Calu3 (cell line): ENCODE data around the gene CYP4F8. TPM values are rescaled to one million over a fixed set of nuclear protein-coding genes. Genes with fewer than 3 reads are reported as not detected.

Experiments
- BruUV-seq: library from RNA; stranded (reverse); fragments of 400-500 nt; replicated peaks from 2 replicates; lab custom pipeline; 2021; lab: Mats Ljungman, UMichigan
- CTCF ChIA-PET: fragments of 300-600 bp; sonication (Branson Sonifier 250); formaldehyde crosslinking; loops from one replicate; lab custom pipeline; 2022; ENCODE audit warnings: antibody characterized with exemption; lab: Charles Lee
- DNase-seq: peaks from one replicate; pipeline ENCODE4 v3.0.0; 2022
- H3K27ac Mint-ChIP-seq: one replicate; pipeline ENCODE4 v1.8.0; 2022; ENCODE audit warnings: mixed read lengths; ENCODE audit not compliant: unreplicated experiment
- H3K27me3 Mint-ChIP-seq: one replicate; pipeline ENCODE4 v1.8.0; 2022; ENCODE audit warnings: mixed read lengths; ENCODE audit not compliant: unreplicated experiment
- H3K36me3 Mint-ChIP-seq: one replicate; pipeline ENCODE4 v1.8.0; 2022; ENCODE audit warnings: mild to moderate bottlenecking, moderate library complexity, mixed read lengths; ENCODE audit not compliant: insufficient read depth, unreplicated experiment
- H3K4me1 Mint-ChIP-seq: one replicate; pipeline ENCODE4 v1.8.0; 2022; ENCODE audit warnings: mild to moderate bottlenecking, low read depth, mixed read lengths; ENCODE audit not compliant: unreplicated experiment
- H3K4me3 Mint-ChIP-seq: one replicate; pipeline ENCODE4 v1.8.0; 2022; ENCODE audit warnings: mild to moderate bottlenecking, low read depth, moderate library complexity, mixed read lengths; ENCODE audit not compliant: unreplicated experiment
- H3K9me3 Mint-ChIP-seq: one replicate; pipeline ENCODE4 v1.8.0; 2022; ENCODE audit warnings: low read depth, mixed read lengths; ENCODE audit not compliant: unreplicated experiment
- intact Hi-C: fragments of 100-400 bp; cut with micrococcal nuclease; formaldehyde crosslinking; loops from one replicate; pipeline ENCODE4 v1.10.0; 2022; ENCODE audit not compliant: unreplicated experiment
- total RNA-seq: library from RNA; stranded (reverse); gene quantifications from 2 replicates; pipeline ENCODE4 v1.2.3, GENCODE V29; 2022
- TF ChIP-seq, protein P1 (sequence below): fragments of 200-600 bp; IDR thresholded peaks from one replicate; pipeline ENCODE4 v1.8.0; 2022; ENCODE audit warnings: antibody characterized with exemption; ENCODE audit not compliant: unreplicated experiment

Gene CYP4F8
- total RNA-seq, 1 experiment from 2014 or later = not detected

DNA sequence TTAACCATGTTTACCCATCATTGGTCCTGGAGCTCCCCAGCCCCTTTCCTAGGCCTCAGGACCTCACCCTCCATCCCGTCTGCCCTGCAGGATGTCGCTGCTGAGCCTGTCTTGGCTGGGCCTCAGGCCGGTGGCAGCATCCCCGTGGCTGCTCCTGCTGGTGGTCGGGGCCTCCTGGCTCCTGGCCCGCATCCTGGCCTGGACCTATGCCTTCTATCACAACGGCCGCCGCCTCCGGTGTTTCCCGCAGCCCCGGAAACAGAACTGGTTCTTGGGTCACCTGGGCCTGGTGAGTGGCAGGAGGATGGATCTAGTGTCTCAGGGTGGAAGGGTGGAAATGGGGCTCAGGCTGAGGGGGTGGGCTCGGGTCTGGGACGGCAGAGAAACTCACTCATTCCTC, 508 bp downstream of the CYP4F8 start:
- CTCF ChIA-PET = no interaction called here
- no peaks in the 10 kb centered on the region for H3K36me3 Mint-ChIP-seq
- H3K4me1 Mint-ChIP-seq = no peaks in the 10 kb centered on the region
- no peak overlapping the region for H3K27ac Mint-ChIP-seq
- TF ChIP-seq, protein P1, sequence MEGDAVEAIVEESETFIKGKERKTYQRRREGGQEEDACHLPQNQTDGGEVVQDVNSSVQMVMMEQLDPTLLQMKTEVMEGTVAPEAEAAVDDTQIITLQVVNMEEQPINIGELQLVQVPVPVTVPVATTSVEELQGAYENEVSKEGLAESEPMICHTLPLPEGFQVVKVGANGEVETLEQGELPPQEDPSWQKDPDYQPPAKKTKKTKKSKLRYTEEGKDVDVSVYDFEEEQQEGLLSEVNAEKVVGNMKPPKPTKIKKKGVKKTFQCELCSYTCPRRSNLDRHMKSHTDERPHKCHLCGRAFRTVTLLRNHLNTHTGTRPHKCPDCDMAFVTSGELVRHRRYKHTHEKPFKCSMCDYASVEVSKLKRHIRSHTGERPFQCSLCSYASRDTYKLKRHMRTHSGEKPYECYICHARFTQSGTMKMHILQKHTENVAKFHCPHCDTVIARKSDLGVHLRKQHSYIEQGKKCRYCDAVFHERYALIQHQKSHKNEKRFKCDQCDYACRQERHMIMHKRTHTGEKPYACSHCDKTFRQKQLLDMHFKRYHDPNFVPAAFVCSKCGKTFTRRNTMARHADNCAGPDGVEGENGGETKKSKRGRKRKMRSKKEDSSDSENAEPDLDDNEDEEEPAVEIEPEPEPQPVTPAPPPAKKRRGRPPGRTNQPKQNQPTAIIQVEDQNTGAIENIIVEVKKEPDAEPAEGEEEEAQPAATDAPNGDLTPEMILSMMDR = no peak
- no TSS peak for BruUV-seq
- H3K9me3 Mint-ChIP-seq = peaks cover 2% of the 10 kb centered on the region
- peaks cover 48% of the 10 kb centered on the region for H3K27me3 Mint-ChIP-seq
- DNase-seq = no peak
- intact Hi-C loops = no loop called here
- H3K4me3 Mint-ChIP-seq = no peak overlapping the region

DNA sequence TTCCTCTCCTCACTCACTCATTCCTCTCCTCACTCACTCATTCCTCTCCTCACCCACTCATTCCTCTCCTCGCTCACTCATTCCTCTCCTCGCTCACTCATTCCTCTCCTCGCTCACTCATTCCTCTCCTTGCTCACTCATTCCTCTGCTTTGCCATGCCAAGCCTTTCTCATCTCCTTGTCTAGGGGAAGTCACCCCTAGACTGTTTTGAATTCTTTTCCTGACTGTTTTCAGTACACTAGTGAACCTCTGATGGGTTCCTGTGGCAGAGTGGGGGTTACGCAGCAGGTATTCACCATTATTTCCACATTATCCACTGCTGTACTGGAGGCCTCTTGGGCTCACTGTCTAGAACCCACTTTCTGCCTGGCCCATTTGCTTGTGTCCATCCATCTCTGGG, 1.2 kb downstream of the CYP4F8 start:
- H3K36me3 Mint-ChIP-seq = no peaks in the 10 kb centered on the region
- H3K4me1 Mint-ChIP-seq = no peaks in the 10 kb centered on the region
- TF ChIP-seq, protein P1 = no peak
- no TSS peak for BruUV-seq
- CTCF ChIA-PET = interaction anchor here (0.6 kb wide), 2 partner anchors 62 to 1596 kb away, joined by 3 to 5 read pairs; no protein-coding TSS in a partner anchor
- DNase-seq = no peak
- intact Hi-C loops = no loop called here
- peaks cover 2% of the 10 kb centered on the region for H3K9me3 Mint-ChIP-seq
- no peak overlapping the region for H3K4me3 Mint-ChIP-seq
- H3K27me3 Mint-ChIP-seq = peaks cover 48% of the 10 kb centered on the region
- no peak overlapping the region for H3K27ac Mint-ChIP-seq

DNA sequence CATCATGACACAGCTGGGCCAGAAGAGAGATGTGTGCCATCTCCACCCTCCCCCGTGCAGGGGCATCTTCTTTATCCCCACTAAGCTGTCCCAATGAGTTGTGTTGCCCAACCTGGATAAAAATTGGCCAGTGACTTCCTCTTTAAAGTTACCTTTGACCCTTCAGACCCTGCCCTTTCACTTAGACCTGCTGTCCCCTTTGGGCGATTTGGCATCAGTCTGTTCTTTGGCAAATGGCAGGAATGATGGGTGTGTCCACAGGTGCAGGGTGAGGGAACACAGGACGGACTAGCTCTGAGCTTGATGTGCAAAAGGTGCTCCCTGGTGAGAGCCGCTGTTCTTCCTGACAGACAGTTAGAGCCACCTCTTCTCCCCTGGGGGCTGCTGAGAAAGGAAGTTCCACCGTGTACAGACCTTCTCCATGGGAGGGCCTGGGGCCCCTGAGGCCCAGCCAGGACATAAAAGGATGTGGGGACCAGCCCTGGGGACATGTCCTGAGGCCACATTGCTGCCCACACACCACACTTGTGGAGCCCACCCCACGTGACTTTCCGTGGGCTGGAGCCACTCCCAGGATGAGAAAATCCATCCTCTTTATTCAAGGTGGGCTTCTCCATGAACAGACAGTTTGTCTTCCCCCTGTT, 1.7 kb downstream of the CYP4F8 start:
- Mint-ChIP-seq H3K4me3 (no peak overlapping the region), H3K4me1 (no peaks in the 10 kb centered on the region), H3K27me3 (peaks cover 48% of the 10 kb centered on the region), H3K9me3 (peaks cover 2% of the 10 kb centered on the region), H3K36me3 (no peaks in the 10 kb centered on the region), H3K27ac (no peak overlapping the region)
- TF ChIP-seq, protein P1 = no peak
- no TSS peak for BruUV-seq
- intact Hi-C loops = no loop called here
- CTCF ChIA-PET = interaction anchor here (0.6 kb wide), 2 partner anchors 62 to 1595 kb away, joined by 3 to 5 read pairs; no protein-coding TSS in a partner anchor
- no peak for DNase-seq

DNA sequence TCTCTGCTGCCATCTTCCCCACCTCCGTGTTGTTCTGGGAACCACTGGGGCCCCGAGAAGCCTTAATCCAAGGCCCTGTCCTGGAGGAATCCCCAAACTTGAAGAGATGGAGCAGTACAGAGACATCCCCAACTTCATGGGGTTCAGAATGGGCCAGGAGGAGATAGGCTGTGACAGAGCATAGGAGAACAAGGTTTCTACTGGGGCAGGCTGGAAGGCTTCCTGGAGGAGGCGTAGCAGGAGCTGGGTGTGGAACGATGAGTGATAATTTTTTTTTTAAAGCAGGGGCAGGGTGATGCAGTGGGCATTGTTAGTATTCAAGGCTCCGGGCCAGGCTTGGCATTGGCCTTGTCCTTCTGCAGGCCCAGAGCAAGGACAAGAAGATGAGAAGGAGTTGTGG, 3.3 kb downstream of the CYP4F8 start:
- no TSS peak for BruUV-seq
- Mint-ChIP-seq H3K36me3 (no peaks in the 10 kb centered on the region), H3K4me1 (peaks cover 13% of the 10 kb centered on the region), H3K27me3 (peaks cover 48% of the 10 kb centered on the region), H3K27ac (no peak overlapping the region), H3K4me3 (no peak overlapping the region), H3K9me3 (peaks cover 2% of the 10 kb centered on the region)
- CTCF ChIA-PET = no interaction called here
- no peak for DNase-seq
- intact Hi-C loops = no loop called here
- TF ChIP-seq, protein P1 = no peak
